ENCODE measurements around the gene ZNF385C. TPM values are rescaled to one million over a fixed set of nuclear protein-coding genes. Genes with fewer than 3 reads are reported as not detected.
A peak's percentile ranks its signal among the peaks of the same experiment; 100 is the strongest.

ZNF385C gene
- total RNA-seq, 2 donors from 2014 or later, result 1.4 to 2.1 TPM

- no peaks in the 10 kb centered on the region for H3K9me3 ChIP-seq (ENCODE audit: control insufficient read depth, low read length)
- TF ChIP-seq, protein P1, sequence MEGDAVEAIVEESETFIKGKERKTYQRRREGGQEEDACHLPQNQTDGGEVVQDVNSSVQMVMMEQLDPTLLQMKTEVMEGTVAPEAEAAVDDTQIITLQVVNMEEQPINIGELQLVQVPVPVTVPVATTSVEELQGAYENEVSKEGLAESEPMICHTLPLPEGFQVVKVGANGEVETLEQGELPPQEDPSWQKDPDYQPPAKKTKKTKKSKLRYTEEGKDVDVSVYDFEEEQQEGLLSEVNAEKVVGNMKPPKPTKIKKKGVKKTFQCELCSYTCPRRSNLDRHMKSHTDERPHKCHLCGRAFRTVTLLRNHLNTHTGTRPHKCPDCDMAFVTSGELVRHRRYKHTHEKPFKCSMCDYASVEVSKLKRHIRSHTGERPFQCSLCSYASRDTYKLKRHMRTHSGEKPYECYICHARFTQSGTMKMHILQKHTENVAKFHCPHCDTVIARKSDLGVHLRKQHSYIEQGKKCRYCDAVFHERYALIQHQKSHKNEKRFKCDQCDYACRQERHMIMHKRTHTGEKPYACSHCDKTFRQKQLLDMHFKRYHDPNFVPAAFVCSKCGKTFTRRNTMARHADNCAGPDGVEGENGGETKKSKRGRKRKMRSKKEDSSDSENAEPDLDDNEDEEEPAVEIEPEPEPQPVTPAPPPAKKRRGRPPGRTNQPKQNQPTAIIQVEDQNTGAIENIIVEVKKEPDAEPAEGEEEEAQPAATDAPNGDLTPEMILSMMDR (conservative IDR thresholded peaks at IDR 0.05), result no peak
- no peak overlapping the region for H3K4me3 ChIP-seq (ENCODE audit: low read length)
- no peak overlapping the region for H3K27ac ChIP-seq (ENCODE audit: low read depth, low read length)
- Mint-ChIP-seq H3K27me3 (ENCODE audit: insufficient read depth) (no peaks in the 10 kb centered on the region), H3K36me3 (ENCODE audit: low read depth) (peaks cover 56% of the 10 kb centered on the region), H3K27ac (peak overlapping the region; percentile 30), H3K9me3 (no peaks in the 10 kb centered on the region), H3K4me3 (no peak overlapping the region), H3K4me1 (no peaks in the 10 kb centered on the region)
- no peak overlapping the region for H3K9ac ChIP-seq (ENCODE audit: extremely low read depth, low read length, poor library complexity, severe bottlenecking)
- H3K27me3 ChIP-seq (ENCODE audit: control insufficient read depth, insufficient read depth, low read length, poor library complexity, severe bottlenecking), result no peaks in the 10 kb centered on the region
- no peak for DNase-seq
- 94 to 96% methylated on average over 2 to 3 of the region's 3 CpGs for WGBS, 2 experiments (ENCODE audit: insufficient coverage in 1 of 2, insufficient read length in 1 of 2)
- peaks cover 82% of the 10 kb centered on the region for H3K36me3 ChIP-seq (ENCODE audit: control insufficient read depth, insufficient read depth, low read length)
- H3K4me1 ChIP-seq (ENCODE audit: control insufficient read depth, insufficient read depth, low read length), result no peaks in the 10 kb centered on the region
Observed at GRCh38 chr17:42000413-42001133, 97.7 kb downstream of the ZNF385C start.

- H3K4me1 ChIP-seq (ENCODE audit: control insufficient read depth, insufficient read depth, low read length), result no peaks in the 10 kb centered on the region
- H3K27ac ChIP-seq (ENCODE audit: low read depth, low read length), result no peak overlapping the region
- H3K27ac Mint-ChIP-seq, result no peak overlapping the region
- peaks cover 71% of the 10 kb centered on the region for H3K36me3 Mint-ChIP-seq (ENCODE audit: low read depth)
- no peak overlapping the region for H3K9ac ChIP-seq (ENCODE audit: extremely low read depth, low read length, poor library complexity, severe bottlenecking)
- H3K4me3 ChIP-seq (ENCODE audit: low read length), result no peak overlapping the region
- H3K9me3 ChIP-seq (ENCODE audit: control insufficient read depth, low read length), result no peaks in the 10 kb centered on the region
- H3K4me1 Mint-ChIP-seq, result no peaks in the 10 kb centered on the region
- TF ChIP-seq, protein P1 (conservative IDR thresholded peaks at IDR 0.05), result no peak
- no peaks in the 10 kb centered on the region for H3K9me3 Mint-ChIP-seq
- H3K27me3 Mint-ChIP-seq (ENCODE audit: insufficient read depth), result no peaks in the 10 kb centered on the region
- DNase-seq, result no peak
- 45 to 50% methylated on average over 2 of the region's 2 CpGs for WGBS, 2 experiments (ENCODE audit: insufficient coverage in 1 of 2, insufficient read length in 1 of 2)
- H3K27me3 ChIP-seq (ENCODE audit: control insufficient read depth, insufficient read depth, low read length, poor library complexity, severe bottlenecking), result no peaks in the 10 kb centered on the region
- peaks cover 91% of the 10 kb centered on the region for H3K36me3 ChIP-seq (ENCODE audit: control insufficient read depth, insufficient read depth, low read length)
- no peak overlapping the region for H3K4me3 Mint-ChIP-seq
Observed at GRCh38 chr17:41998497-41998896, 99.8 kb downstream of the ZNF385C start.

DNA sequence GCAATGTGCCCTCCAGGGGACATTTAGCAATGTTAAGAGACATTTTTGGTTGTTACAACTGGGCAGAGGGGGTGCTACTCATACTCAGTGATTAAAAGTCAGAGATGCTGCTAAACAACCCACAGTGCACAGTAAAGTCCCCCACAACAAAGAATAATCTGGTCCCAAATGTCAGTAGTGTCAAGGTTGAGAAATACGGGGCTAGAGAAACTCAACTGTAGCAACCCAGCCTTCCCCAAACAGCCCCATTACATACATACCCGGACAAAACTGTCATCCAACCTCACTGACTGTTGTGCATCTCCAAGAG is 101.5 kb downstream of the ZNF385C start:
- peak overlapping the region; percentile 56 for H3K27ac Mint-ChIP-seq
- H3K27me3 Mint-ChIP-seq (ENCODE audit: insufficient read depth), result no peaks in the 10 kb centered on the region
- H3K36me3 ChIP-seq (ENCODE audit: control insufficient read depth, insufficient read depth, low read length), result peaks cover 87% of the 10 kb centered on the region
- H3K9me3 ChIP-seq (ENCODE audit: control insufficient read depth, low read length), result no peaks in the 10 kb centered on the region
- no peak overlapping the region for H3K27ac ChIP-seq (ENCODE audit: low read depth, low read length)
- no peaks in the 10 kb centered on the region for H3K4me1 Mint-ChIP-seq
- H3K4me3 Mint-ChIP-seq, result no peak overlapping the region
- no peak for DNase-seq
- H3K27me3 ChIP-seq (ENCODE audit: control insufficient read depth, insufficient read depth, low read length, poor library complexity, severe bottlenecking), result no peaks in the 10 kb centered on the region
- H3K36me3 Mint-ChIP-seq (ENCODE audit: low read depth), result peaks cover 78% of the 10 kb centered on the region
- H3K9me3 Mint-ChIP-seq, result no peaks in the 10 kb centered on the region
- TF ChIP-seq, protein P1 (conservative IDR thresholded peaks at IDR 0.05), result no peak
- 97 to 100% methylated on average over 2 of the region's 2 CpGs for WGBS, 2 experiments (ENCODE audit: insufficient coverage in 1 of 2, insufficient read length in 1 of 2)
- H3K4me1 ChIP-seq (ENCODE audit: control insufficient read depth, insufficient read depth, low read length), result no peaks in the 10 kb centered on the region
- no peak overlapping the region for H3K4me3 ChIP-seq (ENCODE audit: low read length)
- no peak overlapping the region for H3K9ac ChIP-seq (ENCODE audit: extremely low read depth, low read length, poor library complexity, severe bottlenecking)

Data from endodermal cell (in vitro differentiated cells).